NCI-H226 (cell line): ENCODE results near the gene IL22.
"Not testable (repeated sequence)": the region's sequence is repeated elsewhere in the genome, so short reads cannot be mapped to it uniquely, and the experiment has no call there.

Source experiments
- DNase-seq: peaks from one replicate; pipeline ENCODE4 v3.0.0-alpha.2; 2015

IL22 gene

DNA sequence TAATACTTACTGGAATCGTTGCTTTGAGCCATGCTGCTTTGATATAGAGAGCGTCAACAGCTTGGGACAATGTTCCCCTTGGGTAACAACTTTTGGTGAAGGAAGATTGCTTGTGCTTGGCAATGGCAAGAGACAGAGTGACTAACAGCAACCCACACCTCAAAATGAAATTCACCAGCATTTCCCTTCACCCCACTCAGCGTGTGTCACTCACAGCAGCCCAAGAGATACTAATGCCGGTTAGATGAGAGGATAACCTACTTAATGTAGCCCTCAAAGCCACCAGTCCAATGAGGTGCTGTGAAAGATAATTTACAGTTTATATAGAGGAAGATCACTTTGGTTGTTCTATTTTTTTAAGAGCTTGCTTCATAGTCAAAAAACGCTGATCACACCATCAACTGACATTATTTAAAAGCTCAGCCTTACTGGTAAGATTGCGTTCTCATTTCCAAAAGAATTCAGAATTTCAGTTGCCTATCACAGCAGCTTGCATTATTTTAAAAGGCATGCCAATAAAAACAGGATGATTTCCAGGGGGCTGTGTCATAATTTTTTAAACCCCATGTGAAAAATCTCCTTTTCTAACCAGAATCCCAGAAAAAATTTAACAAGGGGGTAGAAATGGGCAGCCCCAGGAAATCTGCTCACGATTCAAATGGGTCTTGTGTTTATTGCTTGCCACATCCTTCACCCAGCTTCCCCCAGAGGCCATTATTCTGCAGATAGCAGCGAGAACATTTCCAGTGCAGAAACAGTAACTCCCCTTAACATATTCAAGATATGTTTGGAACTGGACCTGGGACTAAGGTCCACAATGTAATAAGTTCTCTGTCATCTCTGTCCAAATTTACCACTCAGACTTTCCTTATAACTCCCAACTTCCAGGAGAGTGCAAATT is 27.6 kb downstream of the IL22 start, which contains the start of gene IL26:
Gene IL26, minus strand, starts transcription at position 235 of the 901 bp plus-strand sequence. Its CDS starts 54 bp downstream, at position 181.
- no peak for DNase-seq

DNA sequence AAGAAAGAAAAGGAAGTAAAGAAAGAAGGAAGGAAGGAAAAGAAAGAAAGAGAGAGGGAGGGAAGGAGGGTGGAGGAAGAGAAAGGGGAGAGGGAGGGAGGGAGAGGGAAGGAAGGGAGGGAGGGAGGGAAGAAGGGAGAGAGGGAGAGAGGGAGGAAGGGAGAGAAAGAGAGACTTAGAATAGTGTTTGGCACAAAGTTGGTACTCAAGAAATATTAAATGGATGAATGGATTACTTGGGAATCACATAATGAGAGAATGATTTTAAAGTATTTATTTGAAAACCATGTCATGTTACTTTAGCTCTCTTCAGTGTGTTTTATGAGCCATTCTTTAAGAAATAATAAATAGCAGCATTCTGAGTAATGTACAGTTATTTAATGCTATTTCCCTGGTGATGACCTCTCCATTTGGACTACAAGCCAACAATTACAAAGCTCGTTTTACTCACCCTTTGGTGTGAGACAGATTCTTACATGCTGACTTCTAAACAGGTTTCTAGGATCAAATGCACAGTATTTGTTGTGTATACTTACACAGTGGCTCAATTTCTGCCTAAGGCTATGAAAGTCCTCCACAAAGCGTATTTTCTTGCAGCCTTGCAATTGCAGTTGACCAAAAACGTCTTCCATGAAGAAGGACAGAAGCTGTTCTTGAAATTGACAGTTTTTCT is 28.7 kb downstream of the IL22 start:
- DNase-seq: no peak

DNA sequence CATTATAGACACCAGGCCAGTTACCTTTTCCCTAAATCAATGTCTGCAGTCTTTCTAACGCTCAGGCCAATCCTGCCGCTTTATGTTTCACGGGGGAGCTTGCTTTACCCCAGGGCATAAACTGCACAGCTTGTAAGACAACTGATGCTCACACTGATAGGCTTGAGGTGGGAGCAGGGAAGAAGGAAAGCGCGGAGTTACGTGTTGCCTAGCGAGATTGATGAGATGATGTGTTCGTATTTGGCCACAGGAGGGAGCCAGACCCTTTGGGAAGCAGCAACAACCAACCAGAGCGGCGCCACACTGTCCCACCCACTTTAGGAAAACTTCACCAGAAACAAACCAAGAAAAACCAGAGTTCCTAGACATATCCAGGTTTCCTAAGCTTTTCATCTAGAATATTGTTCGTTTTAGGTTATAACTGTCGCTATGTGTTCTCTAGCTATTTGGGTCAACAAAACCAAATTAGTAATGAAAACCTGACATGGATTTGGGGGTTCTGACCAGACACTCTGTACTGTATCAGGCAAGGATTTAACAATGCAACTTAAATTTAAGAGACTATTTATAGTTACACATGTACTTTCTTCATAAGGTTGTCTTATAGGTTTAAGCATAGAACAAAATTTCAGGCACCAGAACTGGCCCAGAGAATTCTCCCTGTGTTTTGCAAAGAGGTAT is 30.2 kb downstream of the IL22 start:
- peak; percentile 67 for DNase-seq

DNA sequence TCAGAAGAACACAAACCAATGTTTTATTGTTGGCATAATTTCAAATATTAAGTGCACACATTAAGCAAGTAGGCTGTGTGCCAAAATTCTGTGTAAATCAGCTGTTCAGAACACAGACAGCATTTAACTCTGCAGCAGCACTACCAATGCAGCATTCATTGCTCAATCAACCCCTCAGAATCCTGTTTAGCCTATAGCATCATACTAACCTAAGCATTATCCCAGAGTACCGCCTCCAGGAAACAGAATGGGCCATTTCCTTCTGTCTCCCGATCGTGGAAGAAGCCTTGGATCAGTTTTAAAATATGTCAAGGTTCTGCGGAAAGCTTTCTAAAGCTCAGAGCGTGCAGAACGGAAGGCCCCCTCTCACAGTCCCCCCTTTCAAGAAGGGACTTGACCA is 31.1 kb downstream of the IL22 start:
- no peak for DNase-seq

DNA sequence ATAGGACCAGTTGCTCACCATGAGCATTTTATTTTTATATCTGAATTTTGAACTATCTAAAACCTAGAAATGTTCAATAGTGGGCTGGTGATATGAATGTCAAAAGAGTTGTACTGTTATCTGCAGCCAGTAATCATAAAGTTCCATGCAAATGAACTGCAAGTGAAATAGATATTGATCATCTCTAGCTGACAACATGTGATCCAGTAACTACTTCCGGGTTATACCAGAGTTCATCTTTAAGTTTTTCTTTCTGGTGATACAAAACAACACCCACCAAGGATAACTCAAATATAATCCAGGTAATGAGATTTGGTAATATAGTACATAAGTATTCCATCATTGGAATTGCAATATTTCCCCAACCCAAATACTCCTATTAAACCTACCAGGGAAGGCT is 31.9 kb downstream of the IL22 start:
- DNase-seq: no peak

DNA sequence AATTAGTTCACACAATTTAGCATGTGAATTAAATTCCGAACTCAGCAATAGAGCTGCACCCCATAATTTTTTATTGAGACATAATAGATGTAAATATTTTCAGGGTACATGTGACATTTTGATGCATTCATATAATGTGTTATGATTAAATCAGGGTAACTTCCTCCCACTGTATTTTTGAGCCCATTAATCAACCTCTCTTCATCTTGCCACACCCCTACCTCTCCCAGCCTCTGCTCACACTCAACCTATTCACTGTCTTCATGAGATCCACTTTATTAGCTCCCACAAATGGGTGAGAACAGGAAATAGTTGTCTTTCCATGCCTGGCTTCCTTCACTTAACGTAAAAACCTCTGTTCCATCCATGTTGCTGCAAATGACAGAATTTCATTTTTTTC is 42.5 kb downstream of the IL22 start:
- no peak for DNase-seq

DNA sequence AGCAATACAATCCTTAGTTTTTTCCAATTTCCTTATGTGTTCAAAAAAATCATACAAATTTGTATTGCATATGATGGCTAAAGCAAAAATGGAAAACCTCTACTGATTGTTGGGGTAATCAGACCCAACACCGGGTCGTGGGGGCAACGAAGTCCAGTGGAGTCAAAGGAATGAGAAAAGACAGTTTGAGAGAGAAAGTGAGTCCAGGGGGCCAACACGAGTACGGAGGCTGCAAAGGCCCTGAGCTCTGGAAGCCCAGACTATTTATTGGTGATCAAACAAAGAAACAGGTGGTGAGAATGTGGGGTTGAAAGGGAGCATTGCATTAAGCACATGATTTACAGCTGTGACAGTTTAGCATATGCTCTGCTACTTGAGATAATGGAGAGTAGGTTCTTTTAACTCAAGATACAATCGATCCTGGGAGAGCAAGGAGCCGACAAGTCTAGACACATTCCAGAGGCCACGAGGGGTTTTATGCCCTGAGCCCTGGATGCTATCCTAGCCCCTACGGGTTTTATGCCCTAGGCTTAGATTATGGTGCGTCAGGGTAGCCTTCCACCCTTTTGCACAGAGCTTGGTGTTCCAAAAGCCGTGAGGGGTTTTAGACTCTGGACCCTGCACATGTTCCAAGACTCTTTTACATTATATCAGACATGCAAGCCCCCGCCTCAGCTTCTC is 44.2 kb downstream of the IL22 start:
- DNase-seq: not testable (repeated sequence)

DNA sequence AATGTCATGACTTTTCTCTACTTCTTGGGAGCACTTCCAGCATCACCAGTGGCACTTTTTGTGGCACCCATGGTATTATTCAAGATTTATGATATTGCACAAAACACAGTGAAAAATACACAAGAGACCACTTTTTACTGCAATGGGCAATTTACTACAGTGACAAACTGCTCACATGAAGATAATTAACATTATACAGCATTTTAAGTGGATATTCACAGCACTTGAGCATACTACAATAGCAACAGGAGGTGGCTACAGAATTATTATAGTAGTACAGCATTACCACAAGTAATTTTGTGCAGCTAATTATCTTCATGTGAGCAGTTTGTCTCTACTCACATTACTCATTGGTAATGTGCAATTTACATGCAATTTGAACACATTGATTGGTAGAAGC is 46.1 kb downstream of the IL22 start:
- DNase-seq: no peak

DNA sequence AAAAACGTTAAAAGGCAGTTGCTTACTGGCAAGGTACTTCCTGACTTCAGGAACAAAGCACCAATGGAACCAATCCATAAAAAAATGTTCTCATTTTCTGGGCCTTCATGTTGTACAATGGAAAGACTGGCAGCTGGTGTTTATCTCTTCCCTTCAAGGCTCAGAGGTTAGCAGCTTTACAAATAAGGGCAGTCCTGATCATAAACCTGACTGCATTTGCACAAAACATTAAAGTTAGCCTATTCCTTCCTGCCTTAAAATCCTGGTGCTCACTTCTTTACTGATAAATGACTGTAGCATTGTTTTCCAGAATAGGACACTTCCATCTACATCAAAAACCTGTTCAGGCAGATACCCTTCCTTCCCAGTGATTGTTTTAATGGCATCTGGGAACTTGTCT is 47.0 kb downstream of the IL22 start:
- DNase-seq: no peak

DNA sequence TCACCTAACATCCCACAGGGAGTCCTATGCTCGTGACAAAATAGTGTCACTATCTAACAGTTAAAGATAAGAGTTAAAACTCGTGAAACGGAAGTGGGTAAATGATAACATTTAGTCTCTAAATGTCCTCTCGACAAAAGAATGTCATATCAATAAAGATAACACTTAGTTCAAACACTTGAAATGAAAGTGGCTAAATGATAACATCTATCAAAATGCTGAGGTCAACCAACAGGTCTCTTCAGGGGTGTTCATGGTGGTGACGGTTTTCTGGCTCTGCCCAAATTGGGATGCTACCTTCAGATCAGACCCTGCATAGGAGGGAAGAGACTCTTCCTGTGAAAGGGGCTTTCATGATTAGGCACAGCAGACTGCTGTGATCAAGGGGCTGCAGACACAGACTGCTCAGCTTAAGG is 49.9 kb downstream of the IL22 start:
- DNase-seq: no peak

DNA sequence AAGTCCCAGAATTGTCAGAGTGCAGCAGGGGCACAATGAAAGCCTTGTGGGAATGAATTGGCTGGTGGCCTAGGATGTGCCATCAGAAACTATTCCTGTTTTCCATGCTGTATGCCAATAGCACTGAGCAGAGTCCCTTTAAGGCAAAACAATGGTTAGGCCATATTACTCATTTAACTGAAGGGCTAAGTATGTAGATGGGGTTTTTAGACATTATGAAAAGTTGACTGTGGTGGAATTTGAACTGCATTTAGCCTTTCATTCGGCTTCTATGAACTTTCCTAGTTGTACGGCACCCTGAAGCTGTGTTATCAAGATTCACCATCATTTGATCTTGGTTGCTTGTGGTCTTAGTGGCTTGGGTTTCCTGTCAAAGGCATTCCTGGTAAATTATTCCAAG is 52.5 kb downstream of the IL22 start:
- peak; percentile 21 for DNase-seq

DNA sequence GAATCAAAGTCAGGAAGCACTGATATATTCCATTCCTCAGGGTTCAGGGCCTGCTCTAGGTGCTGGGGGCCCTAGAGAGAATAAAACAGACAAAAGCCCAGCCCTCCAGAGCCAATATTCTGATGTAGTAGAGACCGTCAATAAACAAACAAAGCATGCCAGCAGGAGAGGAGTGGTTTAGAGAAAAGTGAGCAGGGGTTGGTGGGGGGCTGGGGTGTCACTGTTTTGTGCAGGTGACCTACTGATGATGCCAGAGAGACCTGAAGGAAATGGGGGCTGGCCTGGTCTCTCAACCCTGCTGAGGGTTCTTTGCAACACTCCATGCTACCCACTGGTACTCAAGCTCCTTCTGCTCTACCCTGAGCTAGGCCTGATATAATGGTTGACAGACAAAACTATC is 54.3 kb downstream of the IL22 start:
- DNase-seq: no peak

DNA sequence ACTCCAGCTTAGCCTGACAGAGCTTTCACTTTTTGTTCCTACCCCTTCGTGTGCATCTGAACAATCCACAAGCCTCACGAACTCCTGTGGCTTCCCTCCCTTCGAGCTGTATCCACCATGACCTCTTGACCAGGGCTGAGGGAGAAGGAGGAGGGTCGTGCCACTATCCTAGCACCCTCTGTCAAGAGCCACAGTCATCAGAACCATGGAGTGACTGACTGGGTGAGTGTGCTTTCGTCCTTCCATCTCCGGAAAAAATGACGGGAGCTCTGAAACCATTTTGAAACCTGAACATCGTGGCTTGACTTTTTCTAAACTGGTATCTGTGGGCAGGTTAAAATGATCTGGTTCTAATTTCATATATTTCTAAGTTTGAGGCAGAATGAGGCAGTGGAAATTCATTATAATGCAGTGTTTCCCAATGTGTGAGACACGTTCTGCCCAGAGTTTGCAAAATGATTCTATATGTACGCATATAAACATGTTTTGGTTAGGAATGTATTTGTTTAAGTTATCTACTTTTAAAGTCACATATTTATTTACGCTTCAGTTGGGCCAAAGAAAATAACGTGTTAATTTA is 54.8 kb downstream of the IL22 start:
- no peak for DNase-seq
